GM19025 (cell line): ENCODE measurements around the gene CUX1.
"Not testable (repeated sequence)": the region's sequence is repeated elsewhere in the genome, so short reads cannot be mapped to it uniquely, and the experiment has no call there.

Experiments used
- ATAC-seq: cut with Tn5 transposase; IDR thresholded peaks from one replicate; pipeline ENCODE4 v1.9.1; 2021; ENCODE audit warnings: mild to moderate bottlenecking, low read depth, moderate library complexity; ENCODE audit not compliant: unreplicated experiment

CUX1 gene

GRCh38 chr7:102286237-102287110, 469.0 kb downstream of the CUX1 start, which contains the start of gene SH2B2:
Gene SH2B2 (plus strand): TSS chr7:102286868. CDS start chr7:102300551, 13,683 bp downstream.
- ATAC-seq = peak; percentile 26

- ATAC-seq = peak; percentile 5
These were observed 469.9 kb downstream of the CUX1 start for GRCh38 chr7:102287111-102287980.

- ATAC-seq = no peak
These were observed 470.5 kb downstream of the CUX1 start for GRCh38 chr7:102287981-102288278.

- ATAC-seq = no peak
These were observed 471.0 kb downstream of the CUX1 start for GRCh38 chr7:102288285-102288930.

GRCh38 chr7:102289057-102289456, 471.6 kb downstream of the CUX1 start:
- no peak for ATAC-seq

GRCh38 chr7:102291056-102291915, 473.9 kb downstream of the CUX1 start:
- peak; percentile 43 for ATAC-seq

- ATAC-seq = no peak
These were observed 474.5 kb downstream of the CUX1 start for GRCh38 chr7:102291916-102292267.

- ATAC-seq = no peak
These were observed 475.7 kb downstream of the CUX1 start for GRCh38 chr7:102292813-102293798.

- ATAC-seq = no peak
These were observed 477.2 kb downstream of the CUX1 start for GRCh38 chr7:102294589-102294988.

- no peak for ATAC-seq
These were observed 478.1 kb downstream of the CUX1 start for GRCh38 chr7:102295346-102296178.

GRCh38 chr7:102296179-102296438, 478.7 kb downstream of the CUX1 start:
- no peak for ATAC-seq

GRCh38 chr7:102296514-102296913, 479.1 kb downstream of the CUX1 start:
- ATAC-seq = no peak

GRCh38 chr7:102297487-102298218, 480.2 kb downstream of the CUX1 start:
- ATAC-seq = no peak

GRCh38 chr7:102300643-102301221, 483.3 kb downstream of the CUX1 start:
- ATAC-seq = no peak

- ATAC-seq = not testable (repeated sequence)
These were observed 483.9 kb downstream of the CUX1 start for GRCh38 chr7:102301367-102301766.

GRCh38 chr7:102302025-102302424, 484.6 kb downstream of the CUX1 start:
- ATAC-seq = no peak

- no peak for ATAC-seq
These were observed 486.4 kb downstream of the CUX1 start for GRCh38 chr7:102303669-102304422.
